Astrocyte (in vitro differentiated cells and primary cell): ENCODE measurements around the gene ETV7.

Experiments used
- EZH2 ChIP-seq: IDR thresholded peaks from 2 replicates; pipeline ENCODE4 v1.6.1; 2012; ENCODE audit warnings: mild to moderate bottlenecking, low read length, inconsistent platforms; ENCODE audit not compliant: insufficient read depth
- TF ChIP-seq, protein P1 (sequence below): IDR thresholded peaks from 2 replicates; pipeline ENCODE4 v1.5.1; 2011; ENCODE audit warnings: low read depth, mild to moderate bottlenecking, inconsistent platforms, low read length, moderate library complexity; ENCODE audit not compliant: insufficient read depth

- TF ChIP-seq, protein P1, sequence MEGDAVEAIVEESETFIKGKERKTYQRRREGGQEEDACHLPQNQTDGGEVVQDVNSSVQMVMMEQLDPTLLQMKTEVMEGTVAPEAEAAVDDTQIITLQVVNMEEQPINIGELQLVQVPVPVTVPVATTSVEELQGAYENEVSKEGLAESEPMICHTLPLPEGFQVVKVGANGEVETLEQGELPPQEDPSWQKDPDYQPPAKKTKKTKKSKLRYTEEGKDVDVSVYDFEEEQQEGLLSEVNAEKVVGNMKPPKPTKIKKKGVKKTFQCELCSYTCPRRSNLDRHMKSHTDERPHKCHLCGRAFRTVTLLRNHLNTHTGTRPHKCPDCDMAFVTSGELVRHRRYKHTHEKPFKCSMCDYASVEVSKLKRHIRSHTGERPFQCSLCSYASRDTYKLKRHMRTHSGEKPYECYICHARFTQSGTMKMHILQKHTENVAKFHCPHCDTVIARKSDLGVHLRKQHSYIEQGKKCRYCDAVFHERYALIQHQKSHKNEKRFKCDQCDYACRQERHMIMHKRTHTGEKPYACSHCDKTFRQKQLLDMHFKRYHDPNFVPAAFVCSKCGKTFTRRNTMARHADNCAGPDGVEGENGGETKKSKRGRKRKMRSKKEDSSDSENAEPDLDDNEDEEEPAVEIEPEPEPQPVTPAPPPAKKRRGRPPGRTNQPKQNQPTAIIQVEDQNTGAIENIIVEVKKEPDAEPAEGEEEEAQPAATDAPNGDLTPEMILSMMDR: no peak
- no peak for TF ChIP-seq EZH2
Observed at GRCh38 chr6:36373368-36374019, 14.0 kb downstream of the ETV7 start.
